K562 (cell line): ENCODE data around the gene ZNF541. TPM values are rescaled to one million over a fixed set of nuclear protein-coding genes. Genes with fewer than 3 reads are reported as not detected.

Source experiments
- MGA ChIP-seq: fragments of 450-650 bp; IDR thresholded peaks from 2 replicates; pipeline ENCODE4 v1.6.1; 2016; ENCODE audit warnings: mild to moderate bottlenecking, moderate library complexity
- REST ChIP-seq, 2 experiments: fragments of 450-650 bp; formaldehyde crosslinking in 1 of 2; IDR thresholded peaks; 2 replicates each; pipeline versions ENCODE4 v1.4.0 to v1.6.1; 2014 to 2020; ENCODE audit warnings: mild to moderate bottlenecking in 2 of 2, borderline replicate concordance in 1 of 2, low read depth in 1 of 2
- SIN3A ChIP-seq, 2 experiments: fragments of 150-350 bp in 1 of 2; IDR thresholded peaks; 2 replicates each; pipeline ENCODE4 v1.6.1; 2011 to 2016; ENCODE audit warnings: borderline replicate concordance in 2 of 2, low read depth in 2 of 2, low read length in 2 of 2, mild to moderate bottlenecking in 2 of 2, moderate library complexity in 2 of 2; ENCODE audit not compliant: control insufficient read depth in 1 of 2
- polyA plus RNA-seq, 8 experiments: library from polyadenylated mRNA; depleted of rRNA in 4 of 8; stranded (reverse) in 5 of 8; unstranded in 3 of 8; fragments of >200 nt; fragmentation: Nextera tagmentation in 2 of 8; fragmentation: Illumina TruSeq in 1 of 8; extraction: Ambion mirVana in 2 of 8; extraction: Trizol in 1 of 8; gene quantifications; 2 replicates each; pipeline versions ENCODE4 v1.2.1 to v1.2.3, GENCODE V29; 2011 to 2014; ENCODE audit warnings: inconsistent platforms in 1 of 8, missing spikeins in 1 of 8
- total RNA-seq, 7 experiments: library from RNA; depleted of rRNA in 6 of 7; stranded (reverse); fragments of >200 nt in 6 of 7; fragmentation: Illumina TruSeq in 2 of 7; extraction: Trizol in 2 of 7; gene quantifications; 2 replicates each; pipeline versions ENCODE4 v1.2.1 to v1.2.3, GENCODE V29; 2011 to 2021; ENCODE audit warnings: low replicate concordance in 1 of 7

Gene ZNF541
- total and polyA plus RNA-seq, 9 of the 15 experiments (the other 6 are each of a cell fraction or from before 2014, with no cell fraction given) = 0.04 to 0.11 (median 0.05) TPM; not detected in 1

GRCh38 chr19:47609906-47610894 lies 37.3 kb upstream of the ZNF541 start (continued):
- no peak for TF ChIP-seq MGA
- TF ChIP-seq REST (IDR thresholded peaks at IDR 0.05; ENCODE audit: borderline replicate concordance) = peak; percentile 12; the same call in 1 of the 2 replicates
- TF ChIP-seq REST (CRISPR knock-in tag; IDR thresholded peaks at IDR 0.05; ENCODE audit: low read depth) = no peak
- TF ChIP-seq SIN3A (IDR thresholded peaks at IDR 0.05; ENCODE audit: borderline replicate concordance in 2 of 2, control insufficient read depth in 1 of 2, low read depth in 2 of 2, low read length in 2 of 2) = no peak
